GM12891 (cell line): ENCODE results near the gene ZNF672.
"Not testable (repeated sequence)": the region's sequence is repeated elsewhere in the genome, so short reads cannot be mapped to it uniquely, and the experiment has no call there.

Experiments used
- PAX5 ChIP-seq: IDR thresholded peaks from 2 replicates; pipeline ENCODE4 v1.6.1; 2011; ENCODE audit warnings: low read length, moderate library complexity, mild to moderate bottlenecking; ENCODE audit not compliant: insufficient read depth, severe bottlenecking
- POLR2A ChIP-seq: IDR thresholded peaks from 2 replicates; pipeline ENCODE4 v1.6.1; 2011; ENCODE audit warnings: low read depth, low read length, control low read depth
- POLR2AphosphoS5 ChIP-seq: IDR thresholded peaks from 2 replicates; pipeline ENCODE4 v1.6.1; 2011; ENCODE audit warnings: low read depth, low read length, control low read depth
- POU2F2 ChIP-seq: IDR thresholded peaks from 2 replicates; pipeline ENCODE4 v1.6.1; 2011; ENCODE audit warnings: low read depth, mild to moderate bottlenecking, control low read depth, low read length, moderate library complexity
- SPI1 ChIP-seq: IDR thresholded peaks from 2 replicates; pipeline ENCODE4 v1.6.1; 2011; ENCODE audit warnings: low read depth, low read length, control low read depth
- TAF1 ChIP-seq: IDR thresholded peaks from 2 replicates; pipeline ENCODE4 v1.6.1; 2011; ENCODE audit warnings: low read depth, low read length, control low read depth

DNA sequence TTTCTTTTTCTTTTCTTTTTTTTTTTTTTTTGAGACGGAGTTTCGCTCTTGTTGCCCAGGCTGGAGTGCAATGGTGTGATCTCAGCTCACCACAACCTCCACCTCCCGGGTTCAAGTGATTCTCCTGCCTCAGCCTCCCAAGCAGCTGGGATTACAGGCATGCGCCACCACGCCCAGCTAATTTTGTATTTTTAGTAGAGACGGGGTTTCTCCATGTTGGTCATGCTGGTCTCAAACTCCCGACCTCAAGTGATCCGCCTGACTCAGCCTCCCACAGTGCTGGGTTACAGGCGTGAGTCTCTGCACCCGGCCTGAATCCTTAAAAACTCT, 51.9 kb downstream of the ZNF672 start:
- TF ChIP-seq POLR2A, TAF1, PAX5, SPI1, POLR2AphosphoS5, POU2F2: not testable (repeated sequence)
